Right lung (tissue), 5 donors: ENCODE measurements around the gene RNF166. TPM values are rescaled to one million over a fixed set of nuclear protein-coding genes. Genes with fewer than 3 reads are reported as not detected.

ENCODE experiments used
- DNase-seq, 2 donors: peaks; one replicate each; pipeline ENCODE4 v3.0.0-alpha.2; 2013
- polyA plus RNA-seq, 5 donors: library from polyadenylated mRNA; unstranded; fragments of 120-200 nt; gene quantifications; one replicate each; pipeline versions ENCODE4 v1.2.1 to v1.2.3, GENCODE V29; 2013; ENCODE audit warnings: inconsistent platforms in 1 of 5, low replicate concordance in 1 of 5; ENCODE audit not compliant: insufficient read length in 5 of 5, insufficient read depth in 1 of 5

RNF166 gene
- polyA plus RNA-seq, 5 donors: 12.1 to 22.1 (median 14.0) TPM

GRCh38 chr16:88710556-88710955 is 4.3 kb upstream of the RNF166 start:
- no peak for DNase-seq

- no peak for DNase-seq
These were observed 988 bp upstream of the RNF166 start for GRCh38 chr16:88706965-88707826.

DNA sequence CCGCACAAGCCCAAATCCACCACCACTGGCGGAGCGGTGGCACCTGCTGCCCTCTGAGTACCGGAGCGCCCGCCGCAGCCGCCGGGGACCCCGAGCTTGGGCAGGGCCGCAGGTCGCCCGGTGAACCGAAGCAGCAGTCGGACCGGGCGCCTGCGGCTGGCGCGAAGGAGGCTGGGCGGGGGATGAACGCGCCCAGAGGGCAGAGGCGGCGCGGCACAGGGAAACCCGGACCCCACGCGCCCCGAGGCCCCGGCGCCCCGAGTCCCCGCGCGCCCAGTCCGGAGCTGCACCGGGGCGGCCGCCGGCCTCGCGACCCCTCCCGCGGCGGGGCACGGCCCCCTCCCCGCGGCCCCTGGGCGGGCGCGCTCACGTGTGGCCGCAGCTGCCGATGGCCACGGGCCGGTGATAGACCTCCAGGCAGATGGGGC is 393 bp downstream of the RNF166 start:
- no peak for DNase-seq

- no peak for DNase-seq
These were observed 1.0 kb downstream of the RNF166 start for GRCh38 chr16:88705076-88705684.

DNA sequence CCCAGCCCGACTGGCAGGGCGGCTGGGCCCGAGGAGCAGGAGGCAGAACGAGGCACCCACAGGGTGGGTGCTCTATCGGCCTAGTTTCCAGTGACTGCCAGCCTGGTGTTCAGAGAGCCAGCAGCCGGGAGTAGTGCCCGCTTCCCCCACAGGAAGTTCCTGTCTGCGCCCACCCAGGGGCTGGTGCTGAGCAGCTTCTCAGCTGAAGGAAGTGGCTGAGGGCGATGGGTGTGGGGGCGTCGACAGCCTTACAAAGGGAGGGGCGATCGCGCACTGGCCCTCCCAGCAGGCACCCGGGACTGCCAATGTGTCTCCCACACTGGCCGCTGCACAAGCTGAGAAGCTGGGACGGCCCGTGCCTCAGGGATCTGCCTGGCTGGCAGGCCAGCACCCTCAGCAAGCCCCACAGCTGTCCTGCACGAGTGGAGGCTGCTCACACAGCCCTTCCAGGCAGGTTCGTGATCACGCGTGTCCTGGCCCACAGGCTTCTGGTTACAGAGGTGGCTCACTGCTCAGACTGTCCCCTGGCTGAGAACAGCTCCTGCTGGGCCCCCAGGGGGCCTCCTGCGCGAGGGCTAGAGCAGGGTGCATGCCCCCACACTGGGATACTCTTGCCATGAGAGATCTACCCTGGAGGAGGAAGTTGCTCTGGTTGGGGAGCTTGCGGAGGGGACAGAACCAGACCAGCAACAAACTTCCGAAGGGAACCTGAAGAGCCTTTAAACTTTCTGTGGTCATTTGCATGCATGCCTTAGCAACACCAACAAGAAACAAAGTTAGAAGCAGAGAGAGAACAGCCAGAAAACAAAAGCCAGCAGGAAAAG is 2.5 kb downstream of the RNF166 start:
- DNase-seq: no peak

DNA sequence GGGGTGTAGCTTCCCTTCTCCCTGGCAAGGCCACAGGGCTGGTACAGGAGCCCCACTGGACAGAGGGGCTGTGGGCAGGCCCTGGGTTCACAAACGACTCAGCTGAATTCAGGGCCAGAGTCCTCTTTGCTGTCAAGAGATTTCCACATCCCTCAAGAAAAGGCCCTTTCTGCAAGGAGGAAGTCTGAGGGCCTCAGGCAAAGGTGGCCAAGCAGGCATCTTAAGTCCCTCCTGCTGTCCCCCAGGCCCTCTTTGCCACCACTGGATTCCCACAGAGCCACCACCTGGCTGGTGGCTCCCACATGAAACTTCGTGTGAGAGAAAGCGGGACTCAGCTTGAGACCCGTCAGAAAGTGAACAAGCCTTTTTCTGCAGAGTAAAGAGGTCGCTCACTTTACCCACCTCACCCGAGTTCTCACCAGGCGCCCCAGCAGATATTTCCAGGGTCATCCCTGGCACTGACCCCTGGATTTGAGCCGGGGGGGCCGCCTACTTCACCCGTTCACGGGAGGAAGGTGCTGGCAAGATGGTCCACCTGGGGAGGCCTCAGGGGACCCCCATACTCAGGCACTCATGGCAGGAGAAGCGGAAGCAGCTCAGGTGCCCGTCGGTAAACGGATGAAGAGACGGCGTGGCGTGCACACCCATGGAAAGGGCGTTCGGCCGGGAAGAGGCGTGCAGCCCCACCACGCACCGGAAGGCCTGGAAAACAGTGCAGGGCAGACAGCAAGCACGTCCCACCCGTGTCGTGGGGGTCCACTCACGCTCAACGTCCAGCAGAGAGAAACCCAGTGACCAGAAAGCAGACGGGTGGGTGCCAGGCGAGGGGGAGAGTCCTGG is 3.6 kb downstream of the RNF166 start:
- no peak for DNase-seq

DNA sequence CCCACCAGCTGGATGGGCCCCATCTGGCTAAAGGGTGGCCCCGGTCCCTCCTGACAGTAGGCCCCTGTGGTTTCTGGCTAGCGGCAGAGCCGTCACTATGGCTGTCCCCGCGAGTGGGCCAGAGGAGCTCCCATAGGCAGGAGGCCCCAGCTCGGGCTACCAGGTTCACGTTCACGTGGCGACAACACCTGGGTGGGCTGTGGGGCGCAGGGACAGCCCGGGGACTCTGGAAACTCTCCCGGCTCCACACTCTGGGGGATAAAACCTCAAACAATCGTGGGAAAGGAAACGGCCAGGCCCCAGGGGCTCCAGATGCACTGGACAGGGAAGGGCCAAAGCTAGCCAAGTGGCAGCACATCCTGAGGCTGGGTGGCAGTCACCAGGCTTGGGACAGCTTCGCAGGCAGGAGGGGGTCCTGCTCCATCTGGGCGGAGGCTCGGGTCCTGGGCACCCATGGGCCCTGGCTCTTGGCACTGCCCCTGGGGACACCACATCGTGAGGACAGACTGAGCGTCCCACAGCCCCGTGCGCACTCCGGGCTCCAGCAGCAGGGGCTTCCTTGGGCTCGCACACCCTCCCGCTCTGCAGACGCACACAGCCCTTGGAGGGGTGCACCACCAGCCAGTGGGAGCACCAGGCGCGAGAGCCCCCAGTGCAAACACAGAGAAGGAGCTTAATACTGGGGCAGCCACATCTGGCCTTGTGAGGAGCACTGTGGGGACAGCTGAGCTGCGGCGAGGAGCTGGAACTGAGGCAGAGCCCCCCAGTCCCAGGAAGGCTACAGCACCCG is 4.4 kb downstream of the RNF166 start:
- no peak for DNase-seq

DNA sequence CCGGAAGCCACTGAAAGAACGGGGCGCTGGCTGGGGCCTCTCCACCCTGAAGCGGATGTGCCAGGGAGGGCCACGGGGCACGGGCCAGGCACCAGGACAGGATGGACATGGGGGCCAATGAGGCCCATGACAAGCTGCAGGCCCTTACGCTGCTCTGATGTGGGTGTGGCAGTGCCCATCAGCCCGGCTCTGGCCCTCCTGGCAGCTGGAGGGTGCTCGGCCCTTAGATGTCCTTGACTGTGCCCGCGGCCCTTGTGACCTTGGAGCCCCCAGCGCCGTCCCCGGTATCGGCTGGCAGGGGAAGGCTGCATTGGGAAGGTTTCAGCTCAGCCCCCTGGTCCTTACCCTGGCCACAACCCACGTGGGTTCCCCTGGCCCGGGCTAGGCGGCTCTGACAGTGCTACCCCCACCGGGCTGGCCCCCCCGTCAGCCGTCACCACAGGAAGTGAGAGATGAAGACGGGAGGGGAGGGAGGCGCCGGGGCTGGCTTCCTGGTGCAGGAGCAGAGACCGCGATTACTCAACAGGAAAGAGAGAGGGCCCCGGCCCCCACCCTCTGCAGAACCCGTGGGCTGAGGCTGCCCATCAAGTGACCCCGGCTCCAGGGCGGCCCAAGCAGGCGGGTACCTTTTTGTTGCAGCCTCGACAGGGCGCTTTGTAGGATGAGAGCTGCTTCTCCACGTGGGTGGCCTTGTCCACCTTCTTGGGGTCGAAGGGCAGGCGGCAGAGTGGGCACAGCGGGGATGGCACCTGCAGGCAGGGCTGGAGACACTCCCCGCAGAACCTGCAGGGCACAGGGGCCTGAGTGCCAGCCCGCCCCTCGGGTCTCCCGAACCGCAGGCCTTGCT is 5.3 kb downstream of the RNF166 start:
- peak; percentile 40 to 52 for DNase-seq

GRCh38 chr16:88700322-88700635 is 5.9 kb downstream of the RNF166 start:
- no peak for DNase-seq

DNA sequence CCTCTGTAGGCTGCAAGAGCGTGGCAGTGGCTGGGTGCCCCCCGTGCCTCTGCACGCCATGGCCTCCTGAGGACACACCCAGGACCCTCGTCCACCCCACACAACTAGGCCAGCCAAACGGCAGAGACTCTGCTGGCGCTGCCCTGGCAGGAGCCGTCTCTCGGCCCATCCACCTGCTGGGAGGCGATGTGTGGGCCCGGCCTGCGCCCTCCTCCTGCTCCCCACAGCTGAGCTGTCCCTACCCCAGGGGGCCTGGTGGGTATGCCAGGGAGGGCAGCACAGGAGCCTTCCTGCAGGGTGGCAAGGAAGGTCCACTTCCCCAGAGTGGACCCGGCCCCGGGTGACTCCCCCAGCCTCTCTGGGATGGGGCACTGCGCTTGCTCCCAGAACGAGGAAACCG is 7.0 kb downstream of the RNF166 start:
- DNase-seq: no peak

DNA sequence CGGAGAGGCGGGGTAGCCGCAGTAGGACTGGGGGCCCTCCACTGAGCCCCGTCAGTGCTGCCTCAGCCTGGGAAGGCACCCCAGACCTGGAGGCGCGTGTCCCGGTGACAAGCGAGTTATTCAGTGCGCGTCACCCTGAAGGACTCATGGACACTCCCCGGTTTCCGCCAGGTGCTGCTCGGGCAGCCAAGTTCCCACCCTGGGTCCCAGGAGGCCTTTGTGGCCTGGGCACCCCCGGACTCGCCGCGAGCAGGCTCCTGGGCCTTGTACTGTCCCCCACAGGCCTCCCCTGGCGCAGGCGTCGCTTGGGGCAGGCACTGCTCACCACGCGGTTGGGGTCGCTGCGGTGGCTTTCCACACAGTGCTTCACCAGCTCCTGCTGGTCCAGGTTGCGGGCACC is 7.6 kb downstream of the RNF166 start:
- DNase-seq: no peak

DNA sequence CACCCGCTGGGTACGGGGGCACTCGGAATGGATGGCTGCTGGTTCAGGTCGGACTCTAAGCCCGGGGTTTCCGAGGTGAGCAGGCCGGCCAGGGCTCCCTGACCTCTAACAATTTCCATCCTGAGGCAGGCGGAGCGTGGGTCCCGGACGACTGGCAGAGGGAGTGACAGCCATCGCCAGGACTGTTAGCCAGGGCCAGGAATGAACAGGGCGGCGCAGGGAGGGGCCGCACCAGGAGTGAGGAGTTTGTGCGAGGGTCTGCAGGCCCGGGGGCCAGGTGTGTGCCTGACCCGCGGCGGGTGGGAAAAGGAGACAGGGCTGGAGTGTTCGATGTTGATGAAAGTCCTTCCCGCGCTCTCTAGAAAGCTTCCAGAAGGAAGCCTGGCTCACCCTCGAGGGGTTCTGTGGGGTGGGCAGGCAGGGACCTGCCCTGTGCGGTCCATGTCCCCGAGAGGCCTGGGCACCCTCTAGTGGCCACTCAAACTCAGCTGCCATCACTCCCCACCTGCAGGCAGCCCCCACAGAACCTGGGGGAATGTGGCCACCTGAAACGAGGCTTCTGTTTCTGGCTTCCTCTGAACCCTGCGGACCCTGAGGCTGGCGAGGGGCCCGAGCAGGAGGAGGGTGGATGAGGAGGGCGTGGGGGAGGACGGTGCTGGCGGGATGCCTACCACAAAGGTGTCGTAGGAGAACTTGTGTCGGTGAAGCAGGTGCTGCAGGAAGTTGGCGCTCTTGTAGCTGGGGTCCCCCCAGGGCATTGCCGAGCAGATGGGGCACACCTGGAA is 8.2 kb downstream of the RNF166 start:
- DNase-seq: no peak

DNA sequence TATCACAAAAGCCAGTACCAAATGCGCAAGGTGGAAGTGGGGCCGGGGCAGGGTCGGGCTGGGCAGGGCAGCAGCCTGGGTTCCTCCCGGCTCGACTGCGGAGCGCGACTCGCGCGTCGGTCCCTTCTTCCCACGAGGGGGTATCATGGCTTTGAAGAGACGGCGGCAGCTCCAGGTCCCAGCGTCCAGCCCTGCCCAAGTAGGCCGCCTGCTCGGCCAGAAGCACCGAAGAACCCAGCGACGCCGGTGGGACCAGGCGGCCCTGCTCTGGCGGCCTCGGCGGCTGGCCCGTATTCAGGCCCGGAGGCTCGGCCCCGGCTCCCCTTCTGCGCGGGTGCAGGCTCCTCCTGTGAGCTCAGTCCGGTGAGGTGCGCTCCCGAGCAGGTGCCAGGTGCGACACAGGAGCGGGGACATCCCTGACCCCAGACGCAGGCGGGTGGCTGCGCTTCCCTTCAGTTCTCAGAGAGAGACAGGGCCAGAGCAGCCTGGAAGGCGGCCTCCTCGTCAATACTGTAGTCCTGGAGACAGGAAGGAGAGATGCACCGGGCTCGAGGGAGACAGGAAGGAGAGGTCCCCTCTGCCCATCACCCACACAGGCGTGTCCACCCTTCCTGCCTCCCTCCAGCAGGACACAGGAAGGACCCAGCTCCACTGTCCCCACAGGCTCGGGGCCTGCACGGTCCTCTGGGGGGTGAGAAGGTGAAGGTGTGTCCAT is 8.9 kb downstream of the RNF166 start:
- no peak for DNase-seq

DNA sequence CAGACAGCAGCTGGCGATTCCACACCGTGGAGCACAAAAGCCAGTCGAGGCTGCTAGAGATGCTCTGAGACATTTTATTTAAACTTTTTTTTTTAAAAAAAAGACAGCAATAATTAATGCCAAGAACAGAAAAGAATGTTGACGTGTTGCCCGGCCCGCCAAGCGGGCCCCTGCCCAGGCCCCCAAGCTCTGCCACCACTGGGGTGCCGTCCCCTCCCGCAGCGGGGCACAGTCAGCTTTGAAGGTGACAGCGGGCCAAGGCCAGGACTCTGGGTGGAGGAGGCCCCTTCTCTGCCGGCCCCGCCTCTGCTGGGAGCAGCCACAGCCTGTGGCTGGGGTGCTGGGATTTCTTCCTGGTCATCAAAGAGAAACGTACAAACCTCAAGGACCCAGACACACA is 9.8 kb downstream of the RNF166 start:
- DNase-seq: no peak

GRCh38 chr16:88695753-88696152 is 10.5 kb downstream of the RNF166 start:
- DNase-seq: no peak

- DNase-seq: no peak
These were observed 11.0 kb downstream of the RNF166 start for GRCh38 chr16:88695218-88695617.

DNA sequence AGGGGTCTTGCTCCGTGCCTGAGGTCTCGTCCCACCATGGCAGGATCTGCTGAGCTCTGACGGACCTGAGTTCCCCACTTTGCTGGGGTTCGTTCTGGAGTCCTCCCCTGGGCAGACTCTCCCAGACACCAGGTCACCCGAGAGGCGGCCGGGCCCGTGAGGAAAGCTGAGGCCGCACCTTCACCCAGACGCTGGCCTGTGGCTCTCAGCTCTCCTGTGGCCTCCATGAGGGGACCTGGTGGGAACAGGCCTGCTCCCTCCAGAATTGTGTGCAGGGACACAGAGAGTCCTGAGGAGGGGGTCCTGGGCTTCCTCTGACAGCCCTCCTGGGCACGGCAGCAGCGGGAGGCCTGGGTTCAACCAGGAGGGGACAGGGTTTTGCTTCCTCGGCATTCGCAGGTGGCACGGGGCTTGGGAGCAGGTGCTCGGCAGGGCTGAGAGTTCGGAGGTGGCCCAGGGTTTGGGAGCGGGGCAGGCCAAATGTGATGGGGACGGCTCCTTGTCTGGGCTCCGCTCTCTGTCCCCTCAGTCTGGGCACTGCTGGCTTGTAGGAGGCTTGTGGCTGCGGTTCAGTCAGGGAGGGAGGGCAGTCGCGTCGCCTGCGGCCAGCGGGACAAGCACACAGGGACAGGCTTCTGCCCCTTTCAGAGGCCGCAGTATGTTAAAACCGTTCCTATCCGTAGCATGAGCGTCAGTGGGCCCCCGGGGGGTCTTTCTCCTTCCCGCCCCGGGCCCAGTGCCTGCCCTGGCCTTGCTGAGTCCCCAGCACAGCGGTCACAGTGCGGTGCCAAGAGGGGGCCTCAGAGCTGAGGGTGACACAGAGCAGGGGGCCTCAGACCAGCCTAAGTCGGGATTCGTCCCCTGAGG is 11.8 kb downstream of the RNF166 start:
- no peak for DNase-seq
